Erythroblast (primary cell): ENCODE data around the gene DOK5.

Experiments
- GATA1 ChIP-seq: IDR thresholded peaks from 2 replicates; pipeline ENCODE4 v1.6.1; 2011; ENCODE audit warnings: low read depth, mild to moderate bottlenecking, control low read depth, low read length, moderate library complexity
- POLR2A ChIP-seq: IDR thresholded peaks from 2 replicates; pipeline ENCODE4 v1.6.1; 2011; ENCODE audit warnings: mild to moderate bottlenecking, low read length

DNA sequence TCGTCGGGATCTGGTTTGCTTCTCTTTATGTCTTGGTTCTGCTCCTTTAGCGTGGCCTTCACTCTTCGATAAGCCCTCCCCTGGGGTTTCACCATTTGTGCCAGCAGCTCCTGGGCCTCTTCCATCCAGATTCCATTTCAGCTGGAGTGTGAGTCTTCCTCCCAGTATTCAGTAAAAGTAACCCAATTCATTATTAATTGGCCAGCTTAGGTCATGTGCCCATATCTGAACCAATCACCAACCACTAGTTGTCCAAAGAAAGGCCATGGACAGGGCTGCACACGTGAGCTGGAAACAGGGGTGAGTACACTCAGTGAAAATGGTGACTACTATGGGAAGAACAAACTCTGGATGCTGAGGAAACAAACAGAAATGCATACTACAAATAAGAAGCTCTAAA, 2.8 kb upstream of the DOK5 start:
- TF ChIP-seq POLR2A (no peak), GATA1 (no peak)
